Breast epithelium (tissue), 4 donors: Measurements from ENCODE around the gene CDK5R2. TPM values are rescaled to one million over a fixed set of nuclear protein-coding genes. Genes with fewer than 3 reads are reported as not detected.

Experiments used
- DNase-seq, 2 donors: peaks; one replicate each; pipeline ENCODE4 v3.0.0-alpha.2; 2019; ENCODE audit warnings: low spot score in 2 of 2
- H3K27ac ChIP-seq, 2 donors: fragments of 200-600 bp; sonication (generic) in 1 of 2; one replicate each; pipeline ENCODE4 v1.5.1; 2016 to 2019; ENCODE audit warnings: mild to moderate bottlenecking in 1 of 2
- H3K27me3 ChIP-seq, 2 donors: fragments of 200-600 bp; sonication (generic) in 1 of 2; one replicate each; pipeline versions ENCODE4 v1.5.1 to v1.6.0; 2017 to 2019; ENCODE audit warnings: control low read depth in 1 of 2, mild to moderate bottlenecking in 1 of 2
- H3K36me3 ChIP-seq: fragments of 200-600 bp; one replicate; pipeline ENCODE4 v1.5.1; 2019
- H3K4me1 ChIP-seq, 2 donors: fragments of 200-600 bp; sonication (generic); one replicate each; pipeline ENCODE4 v1.5.1; 2016 to 2019; ENCODE audit warnings: control low read depth in 1 of 2
- H3K4me3 ChIP-seq, 3 donors: fragments of 200-600 bp; sonication (generic); 1 replicate in 2 of 3; 2 replicates in 1 of 3; pipeline ENCODE4 v1.5.1; 2016 to 2019; ENCODE audit warnings: mild to moderate bottlenecking in 3 of 3, moderate library complexity in 2 of 3
- H3K9me3 ChIP-seq, 2 donors: fragments of 200-600 bp; sonication (generic) in 1 of 2; one replicate each; pipeline ENCODE4 v1.5.1; 2016 to 2019; ENCODE audit warnings: control low read depth in 1 of 2
- CTCF ChIP-seq, 3 donors: fragments of 450-650 bp; IDR thresholded peaks; one replicate each; pipeline ENCODE4 v1.5.1; 2016 to 2017; ENCODE audit warnings: antibody characterized with exemption in 3 of 3, mild to moderate bottlenecking in 3 of 3, moderate library complexity in 3 of 3
- POLR2A ChIP-seq: fragments of 450-650 bp; IDR thresholded peaks from one replicate; pipeline ENCODE4 v1.6.1; 2016; ENCODE audit warnings: antibody characterized with exemption, mild to moderate bottlenecking, moderate library complexity
- POLR2AphosphoS5 ChIP-seq, 3 donors: sonication (generic); formaldehyde crosslinking; IDR thresholded peaks; one replicate each; pipeline ENCODE4 v1.6.1; 2017; ENCODE audit warnings: antibody characterized with exemption in 3 of 3
- intact Hi-C: fragments of 100-400 bp; cut with DNase I; formaldehyde crosslinking; loops from one replicate; pipeline ENCODE4 v1.15.1; 2023; ENCODE audit warnings: low total_unique reads
- total RNA-seq, 3 donors: library from RNA; depleted of rRNA; stranded (reverse); fragments of >200 nt; gene quantifications; one replicate each; pipeline ENCODE4 v1.1.0, GENCODE V29; 2016

Gene CDK5R2
- total RNA-seq, 3 donors from 2014 or later: not detected

GRCh38 chr2:218952160-218952559 is 7.3 kb upstream of the CDK5R2 start:
- TF ChIP-seq CTCF (IDR thresholded peaks at IDR 0.05): no peak
- no peak for TF ChIP-seq POLR2A
- no peak for TF ChIP-seq POLR2AphosphoS5 (IDR thresholded peaks at IDR 0.05)
- intact Hi-C loops: no loop called here
- Histone ChIP-seq H3K27ac (no peak overlapping the region), H3K9me3 (no peaks in the 10 kb centered on the region), H3K27me3 (peaks cover 0 to 17% of the 10 kb centered on the region in 2 donors), H3K36me3 (no peaks in the 10 kb centered on the region), H3K4me1 (no peaks in the 10 kb centered on the region), H3K4me3 (no peak overlapping the region)
- DNase-seq: no peak

DNA sequence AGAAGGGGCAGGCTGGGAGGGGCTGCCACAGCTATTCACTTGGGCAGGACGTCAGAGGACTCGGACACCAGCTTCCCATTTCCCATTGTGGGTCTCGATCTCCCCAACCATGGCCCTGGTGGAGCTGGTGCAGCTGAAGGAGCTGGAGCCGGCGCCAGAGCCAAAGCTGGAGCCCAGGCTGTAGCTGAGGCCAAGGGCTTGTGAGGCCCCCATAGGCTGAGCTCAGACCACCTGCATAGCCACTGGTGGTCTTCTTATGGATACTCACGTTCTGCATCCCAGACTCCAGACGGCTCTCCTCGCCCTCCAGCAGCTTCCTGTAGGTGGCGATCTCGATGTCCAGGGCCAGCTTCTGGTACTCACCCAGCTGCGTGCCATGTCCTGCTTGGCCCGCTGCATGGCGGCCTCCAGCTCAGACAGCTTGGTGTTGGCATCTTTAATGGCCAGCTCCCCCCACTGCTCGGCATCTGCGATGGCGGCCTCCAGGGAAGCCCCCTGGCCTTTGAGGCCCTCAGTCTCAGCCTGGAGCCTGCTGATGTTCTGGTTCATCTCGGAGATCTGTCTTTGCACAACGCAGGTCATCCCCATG is 6.0 kb upstream of the CDK5R2 start:
- intact Hi-C loops: no loop called here
- H3K27me3 ChIP-seq: peaks cover 0 to 28% of the 10 kb centered on the region in 2 donors
- no peak overlapping the region for H3K27ac ChIP-seq
- no peak for TF ChIP-seq POLR2AphosphoS5 (IDR thresholded peaks at IDR 0.05)
- no peak for TF ChIP-seq POLR2A
- no peak for TF ChIP-seq CTCF (IDR thresholded peaks at IDR 0.05)
- H3K4me3 ChIP-seq: no peak overlapping the region
- H3K9me3 ChIP-seq: no peaks in the 10 kb centered on the region
- H3K4me1 ChIP-seq: no peaks in the 10 kb centered on the region
- DNase-seq: no peak
- no peaks in the 10 kb centered on the region for H3K36me3 ChIP-seq

DNA sequence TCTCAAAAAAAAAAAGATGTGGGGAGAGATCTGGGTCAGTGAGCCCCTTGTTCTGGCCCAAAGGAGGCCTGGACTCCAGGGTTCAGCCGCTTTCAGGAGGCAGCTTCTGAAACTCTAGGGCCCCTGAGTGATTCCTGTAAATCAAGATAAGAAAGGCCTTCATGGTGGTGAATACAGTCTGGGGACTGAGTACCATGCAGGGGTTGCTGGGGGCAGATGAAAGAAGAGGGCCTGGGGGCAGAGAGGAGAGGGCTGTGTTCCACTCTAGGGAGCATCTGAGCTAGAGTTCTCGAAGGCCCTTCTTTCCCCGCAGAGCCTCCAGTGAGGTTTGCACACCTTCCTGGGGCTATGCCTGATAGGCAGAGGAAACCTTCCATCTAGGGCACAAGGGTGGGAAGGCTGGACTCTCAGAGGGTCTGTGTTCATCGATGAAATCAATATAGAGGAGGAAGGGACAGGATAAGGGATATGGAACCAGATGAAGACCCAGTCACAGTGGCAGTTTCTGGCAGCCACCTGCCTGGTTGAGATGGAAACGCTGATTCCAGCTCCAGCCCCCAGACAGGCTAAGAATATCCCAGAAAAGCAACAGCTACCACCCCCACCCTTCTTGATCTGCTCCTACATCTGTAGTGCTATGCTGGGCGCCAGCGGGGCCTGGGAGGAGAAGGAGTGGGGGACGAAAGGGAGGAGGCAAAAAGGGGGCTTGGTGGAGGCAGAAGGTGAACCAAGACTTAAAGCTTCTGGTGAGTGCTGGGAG is 4.7 kb upstream of the CDK5R2 start:
- H3K9me3 ChIP-seq: no peaks in the 10 kb centered on the region
- peaks cover 5 to 41% of the 10 kb centered on the region in 2 donors for H3K27me3 ChIP-seq
- intact Hi-C loops: no loop called here
- no peak overlapping the region for H3K27ac ChIP-seq
- peaks cover 3% of the 10 kb centered on the region in 2 donors for H3K4me1 ChIP-seq
- TF ChIP-seq CTCF (IDR thresholded peaks at IDR 0.05) (no peak), POLR2AphosphoS5 (IDR thresholded peaks at IDR 0.05) (no peak), POLR2A (no peak)
- H3K4me3 ChIP-seq: no peak overlapping the region
- no peak for DNase-seq
- H3K36me3 ChIP-seq: no peaks in the 10 kb centered on the region

DNA sequence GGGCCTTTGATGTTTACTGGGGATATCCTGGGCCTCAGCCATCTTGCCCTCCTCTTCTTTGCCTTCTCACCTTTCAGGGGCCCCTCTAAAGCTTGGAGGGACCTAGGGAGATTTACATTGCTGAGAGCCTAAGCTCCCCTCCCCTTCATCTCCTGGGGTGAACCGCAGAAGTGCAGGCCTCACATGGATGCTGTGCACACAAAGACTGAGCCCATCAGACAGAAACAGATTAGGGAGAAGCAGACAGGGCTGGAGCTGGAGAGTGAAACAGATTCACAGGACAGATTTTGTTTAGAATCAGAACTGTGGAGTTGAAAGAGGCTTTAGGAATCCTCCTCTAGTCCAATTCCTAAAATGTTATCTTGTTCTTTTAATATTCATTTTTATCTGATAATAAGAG is 3.4 kb upstream of the CDK5R2 start:
- no peak for TF ChIP-seq POLR2AphosphoS5 (IDR thresholded peaks at IDR 0.05)
- no peak for TF ChIP-seq CTCF (IDR thresholded peaks at IDR 0.05)
- TF ChIP-seq POLR2A: no peak
- Histone ChIP-seq H3K9me3 (no peaks in the 10 kb centered on the region), H3K27ac (no peak overlapping the region), H3K27me3 (peaks cover 14 to 54% of the 10 kb centered on the region in 2 donors), H3K36me3 (no peaks in the 10 kb centered on the region), H3K4me1 (peaks cover 3 to 12% of the 10 kb centered on the region in 2 donors), H3K4me3 (no peak overlapping the region)
- no peak for DNase-seq
- intact Hi-C loops: no loop called here

GRCh38 chr2:218957671-218958070 is 1.8 kb upstream of the CDK5R2 start:
- no peak for TF ChIP-seq POLR2A
- no peak for TF ChIP-seq POLR2AphosphoS5 (IDR thresholded peaks at IDR 0.05)
- TF ChIP-seq CTCF (IDR thresholded peaks at IDR 0.05): no peak
- Histone ChIP-seq H3K4me3 (no peak overlapping the region), H3K4me1 (peaks cover 3 to 12% of the 10 kb centered on the region in 2 donors), H3K27ac (no peak overlapping the region), H3K27me3 (peaks cover 28 to 70% of the 10 kb centered on the region in 2 donors), H3K9me3 (no peaks in the 10 kb centered on the region), H3K36me3 (no peaks in the 10 kb centered on the region)
- no peak for DNase-seq
- intact Hi-C loops: no loop called here
